H1 (cell line): Measurements from ENCODE around the gene APEX2. TPM values are rescaled to one million over a fixed set of nuclear protein-coding genes. Genes with fewer than 3 reads are reported as not detected.

Experiments used
- CTCF ChIA-PET: fragments of 300-600 bp; sonication (Branson Sonifier 250); formaldehyde crosslinking; loops from one replicate; lab custom pipeline; 2021; ENCODE audit not compliant: partially characterized antibody; lab: Charles Lee
- POLR2A ChIA-PET: fragments of 300-600 bp; sonication (Branson Sonifier 250); formaldehyde crosslinking; loops from one replicate; lab custom pipeline; 2021; ENCODE audit warnings: inconsistent platforms; ENCODE audit not compliant: partially characterized antibody; lab: Charles Lee
- DNase-seq, 2 experiments: peaks; one replicate each; pipeline versions ENCODE4 v3.0.0 to v3.0.0-alpha.2; 2010 to 2022; ENCODE audit warnings: low spot score in 2 of 2, low read depth in 1 of 2, mixed read lengths in 1 of 2
- FAIRE-seq: peaks from 2 replicates; lab custom pipeline; 2011; peaks lifted over from hg19 to GRCh38; lab: Jason Lieb, UNC
- H2AFZ ChIP-seq: 2 replicates; pipeline ENCODE4 v1.8.1; 2012; ENCODE audit warnings: low read length, inconsistent platforms
- H2AK5ac ChIP-seq: 2 replicates; pipeline ENCODE4 v1.6.1; 2013; ENCODE audit warnings: low read depth, low read length
- H2BK120ac ChIP-seq: replicated peaks from 2 replicates; pipeline ENCODE3; 2013; ENCODE audit warnings: low read depth, low read length, inconsistent platforms
- H2BK12ac ChIP-seq: 2 replicates; pipeline ENCODE4 v1.6.1; 2013; ENCODE audit warnings: low read depth, low read length
- H2BK15ac ChIP-seq: 2 replicates; pipeline ENCODE4 v1.6.1; 2013; ENCODE audit warnings: low read length
- H2BK20ac ChIP-seq: 2 replicates; pipeline ENCODE4 v1.6.1; 2013; ENCODE audit warnings: low read length
- H2BK5ac ChIP-seq: 2 replicates; pipeline ENCODE4 v1.6.1; 2013; ENCODE audit warnings: low read depth, low read length
- H3K14ac ChIP-seq: 2 replicates; pipeline ENCODE4 v1.6.1; 2013; ENCODE audit warnings: inconsistent platforms; ENCODE audit not compliant: insufficient read length
- H3K18ac ChIP-seq: 2 replicates; pipeline ENCODE4 v1.6.1; 2013; ENCODE audit warnings: low read length; ENCODE audit errors: extremely low read depth
- H3K23ac ChIP-seq: 2 replicates; pipeline ENCODE4 v1.6.1; 2013; ENCODE audit warnings: inconsistent platforms; ENCODE audit not compliant: insufficient read length
- H3K23me2 ChIP-seq: 2 replicates; pipeline ENCODE4 v1.6.1; 2013; ENCODE audit warnings: low read depth, low read length
- H3K27ac ChIP-seq: 2 replicates; pipeline ENCODE4 v1.6.1; 2011; ENCODE audit warnings: low read depth, low read length, inconsistent platforms
- H3K27me3 ChIP-seq, 4 experiments: replicated peaks in 1 of 4; 1 replicate in 1 of 4; 2 replicates in 3 of 4; pipeline versions ENCODE4 v1.6.1 to v1.8.1; 2011 to 2013; ENCODE audit warnings: low read length in 3 of 4, mild to moderate bottlenecking in 3 of 4, inconsistent platforms in 2 of 4, mixed read lengths in 2 of 4, moderate library complexity in 1 of 4; ENCODE audit not compliant: control insufficient read depth in 3 of 4, insufficient read depth in 3 of 4; ENCODE audit errors: extremely low read depth in 1 of 4
- H3K36me3 ChIP-seq, 4 experiments: 2 replicates each; pipeline versions ENCODE4 v1.6.1 to v1.8.1; 2011 to 2013; ENCODE audit warnings: mild to moderate bottlenecking in 4 of 4, low read length in 3 of 4, moderate library complexity in 2 of 4, control low read depth in 1 of 4, inconsistent platforms in 1 of 4; ENCODE audit not compliant: insufficient read depth in 4 of 4, control insufficient read depth in 2 of 4
- H3K4ac ChIP-seq: replicated peaks from 2 replicates; pipeline ENCODE3; 2013; ENCODE audit warnings: low read length, low read depth, mixed read lengths, inconsistent platforms; ENCODE audit not compliant: insufficient read length
- H3K4me1 ChIP-seq, 4 experiments: replicated peaks in 1 of 4; 1 replicate in 1 of 4; 2 replicates in 3 of 4; pipeline versions ENCODE4 v1.6.1 to v1.8.1; 2011 to 2013; ENCODE audit warnings: low read length in 3 of 4, inconsistent platforms in 2 of 4, mixed read lengths in 1 of 4; ENCODE audit not compliant: insufficient read depth in 4 of 4, control insufficient read depth in 3 of 4
- H3K4me2 ChIP-seq, 2 experiments: 2 replicates each; pipeline versions ENCODE4 v1.6.1 to v1.8.1; 2011 to 2013; ENCODE audit warnings: low read depth in 2 of 2, low read length in 2 of 2, control low read depth in 1 of 2, inconsistent platforms in 1 of 2, mild to moderate bottlenecking in 1 of 2; ENCODE audit not compliant: insufficient read depth in 1 of 2
- H3K4me3 ChIP-seq, 4 experiments: fragments of 200-600, 300-600 bp in 1 of 4; sonication (generic), shearing (Covaris generic), sonication (Bioruptor Twin) in 1 of 4; 2 replicates each; pipeline versions ENCODE4 v1.5.1 to v1.8.1; 2011 to 2016; ENCODE audit warnings: low read length in 4 of 4, low read depth in 3 of 4, control low read depth in 2 of 4, inconsistent platforms in 2 of 4, mild to moderate bottlenecking in 2 of 4, mixed read lengths in 1 of 4, moderate library complexity in 1 of 4; ENCODE audit not compliant: insufficient read depth in 2 of 4; ENCODE audit errors: extremely low read depth in 1 of 4
- H3K56ac ChIP-seq: replicated peaks from 2 replicates; pipeline ENCODE3; 2013; ENCODE audit warnings: low read depth, mild to moderate bottlenecking, mixed read lengths, low read length, inconsistent platforms; ENCODE audit not compliant: insufficient read length
- H3K79me1 ChIP-seq: 2 replicates; pipeline ENCODE4 v1.6.1; 2013; ENCODE audit warnings: low read depth, low read length, control low read depth
- H3K79me2 ChIP-seq, 2 experiments: 2 replicates each; pipeline versions ENCODE4 v1.6.1 to v1.8.1; 2012 to 2013; ENCODE audit warnings: low read length in 2 of 2, mild to moderate bottlenecking in 2 of 2, inconsistent platforms in 1 of 2; ENCODE audit not compliant: insufficient read depth in 2 of 2, control insufficient read depth in 1 of 2
- H3K9ac ChIP-seq, 4 experiments: replicated peaks in 1 of 4; 1 replicate in 1 of 4; 2 replicates in 3 of 4; pipeline versions ENCODE4 v1.6.1 to v1.8.1; 2011 to 2013; ENCODE audit warnings: low read depth in 3 of 4, low read length in 3 of 4, control low read depth in 2 of 4, mild to moderate bottlenecking in 2 of 4, moderate library complexity in 2 of 4, inconsistent platforms in 1 of 4; ENCODE audit errors: extremely low read depth in 1 of 4
- H3K9me3 ChIP-seq, 2 experiments: 2 replicates each; pipeline versions ENCODE4 v1.6.1 to v1.8.1; 2012 to 2013; ENCODE audit warnings: mild to moderate bottlenecking in 2 of 2, moderate library complexity in 2 of 2, control low read depth in 1 of 2, inconsistent platforms in 1 of 2, low read depth in 1 of 2, low read length in 1 of 2, mixed read lengths in 1 of 2; ENCODE audit not compliant: insufficient read depth in 2 of 2
- H4K20me1 ChIP-seq, 2 experiments: replicated peaks in 1 of 2; 2 replicates each; pipeline versions ENCODE3 to v1.8.1; 2011 to 2013; ENCODE audit warnings: inconsistent platforms in 2 of 2, low read length in 2 of 2, mild to moderate bottlenecking in 1 of 2; ENCODE audit not compliant: insufficient read depth in 2 of 2, control insufficient read depth in 1 of 2
- H4K5ac ChIP-seq: 2 replicates; pipeline ENCODE4 v1.6.1; 2013; ENCODE audit warnings: low read length, low read depth, mixed read lengths, inconsistent platforms; ENCODE audit not compliant: insufficient read length
- H4K8ac ChIP-seq: 2 replicates; pipeline ENCODE4 v1.8.0; 2013; ENCODE audit warnings: mild to moderate bottlenecking, moderate library complexity, low read length, inconsistent platforms; ENCODE audit not compliant: insufficient read depth; ENCODE audit errors: extremely low read depth
- H4K91ac ChIP-seq: replicated peaks from 2 replicates; pipeline ENCODE3; 2013; ENCODE audit warnings: low read length, mixed read lengths, inconsistent platforms; ENCODE audit not compliant: insufficient read length
- BRCA1 ChIP-seq: IDR thresholded peaks from 2 replicates; pipeline ENCODE4 v1.6.1; 2012; ENCODE audit warnings: low read depth, low read length, improper control_type of control experiment
- CBX5 ChIP-seq: fragments of 300-800, 300-1000 bp; sonication (generic); IDR thresholded peaks from 2 replicates; pipeline ENCODE4 v1.7.1; 2016; ENCODE audit warnings: antibody characterized with exemption, low read length, low read depth
- CBX8 ChIP-seq: fragments of 300-800, 300-1000 bp; sonication (generic); IDR thresholded peaks from 2 replicates; pipeline ENCODE4 v1.7.1; 2016; ENCODE audit warnings: low read depth, low read length, borderline replicate concordance
- CEBPB ChIP-seq: IDR thresholded peaks from 2 replicates; pipeline ENCODE4 v1.6.1; 2012; ENCODE audit warnings: low read depth, low read length
- EP300 ChIP-seq, 2 experiments: IDR thresholded peaks; 1 replicate in 1 of 2; 2 replicates in 1 of 2; pipeline ENCODE4 v1.6.1; 2011 to 2012; ENCODE audit warnings: low read depth in 2 of 2, low read length in 2 of 2, mild to moderate bottlenecking in 2 of 2, borderline replicate concordance in 1 of 2, inconsistent platforms in 1 of 2, moderate library complexity in 1 of 2
- EZH2 ChIP-seq: fragments of 200-600 bp; sonication (generic); IDR thresholded peaks from 2 replicates; pipeline ENCODE4 v1.7.1; 2012; ENCODE audit warnings: low read depth, mild to moderate bottlenecking, moderate library complexity, low read length, inconsistent platforms; ENCODE audit not compliant: severe bottlenecking
- FOSL1 ChIP-seq: IDR thresholded peaks from 2 replicates; pipeline ENCODE4 v1.6.1; 2011; ENCODE audit warnings: mild to moderate bottlenecking, low read depth, low read length, moderate library complexity; ENCODE audit not compliant: insufficient read depth
- RAD21 ChIP-seq, 2 experiments: IDR thresholded peaks in 1 of 2; conservative IDR thresholded peaks in 1 of 2; 2 replicates each; pipeline ENCODE4 v1.6.1; 2011; ENCODE audit warnings: low read depth in 2 of 2, low read length in 2 of 2, improper control_type of control experiment in 1 of 2, inconsistent platforms in 1 of 2, mild to moderate bottlenecking in 1 of 2, moderate library complexity in 1 of 2
- RXRA ChIP-seq: IDR thresholded peaks from 2 replicates; pipeline ENCODE4 v1.6.1; 2011; ENCODE audit warnings: low read depth, mild to moderate bottlenecking, low read length, moderate library complexity; ENCODE audit not compliant: insufficient read depth
- SIRT6 ChIP-seq: IDR thresholded peaks from one replicate; pipeline ENCODE4 v1.7.1; 2012; ENCODE audit warnings: low read length, inconsistent platforms
- SRF ChIP-seq: IDR thresholded peaks from 2 replicates; pipeline ENCODE4 v1.6.1; 2011; ENCODE audit warnings: mild to moderate bottlenecking, low read depth, low read length, moderate library complexity
- USF2 ChIP-seq: IDR thresholded peaks from 2 replicates; pipeline ENCODE4 v1.6.1; 2011; ENCODE audit warnings: low read length, improper control_type of control experiment
- WGBS, 2 experiments: shearing (Covaris generic) in 1 of 2; methylation state at CpG; one replicate each; pipeline versions ENCODE4 v1.1.6 to v1.1.7; 2013 to 2015; ENCODE audit warnings: low lambda C conversion rate in 2 of 2, mixed read lengths in 2 of 2, inconsistent platforms in 1 of 2, low coverage in 1 of 2, missing lambda C conversion rate in 1 of 2; ENCODE audit not compliant: insufficient replicate concordance in 2 of 2, insufficient coverage in 1 of 2, insufficient read length in 1 of 2; ENCODE audit errors: extremely low coverage in 1 of 2, missing lambda C conversion rate in 1 of 2; 5-methylcytosine and 5-hydroxymethylcytosine counted together
- polyA plus RNA-seq, 7 experiments: library from polyadenylated mRNA; depleted of rRNA in 3 of 7; stranded (reverse) in 5 of 7; unstranded in 2 of 7; fragments of >200 nt in 5 of 7; fragments of 200-250 nt in 2 of 7; gene quantifications; 1 replicate in 5 of 7; 2 replicates in 1 of 7; 4 replicates in 1 of 7; pipeline versions ENCODE4 v1.2.1 to v1.2.3, GENCODE V29; 2011 to 2013; ENCODE audit warnings: missing spikeins in 2 of 7, mixed read lengths in 2 of 7
- total RNA-seq: library from RNA; stranded (reverse); fragmentation: NEBNext Ultra II Directional; extraction: Animal tissue kit (Norgen Biotek cat#: 25700); gene quantifications from 2 replicates; pipeline ENCODE4 v1.2.1, GENCODE V29; 2021

The APEX2 gene
- total and polyA plus RNA-seq, 2 of the 8 experiments (the other 6 are each of a cell fraction or from before 2014, with no cell fraction given) = 18.9 to 36.4 TPM

- ChIA-PET POLR2A (no interaction called here), CTCF (interaction anchor here (1.2 kb wide), 1 partner anchor 9 kb away, joined by 3 read pairs; no protein-coding TSS in a partner anchor)
- H3K18ac ChIP-seq = no peak within 1 kb of the TSS
- H3K79me2 ChIP-seq = no peaks in the 10 kb centered on the region
- H4K8ac ChIP-seq = no peak within 1 kb of the TSS
- H3K9ac ChIP-seq = no peak within 1 kb of the TSS
- H3K9me3 ChIP-seq = no peaks in the 10 kb centered on the region
- H4K5ac ChIP-seq = no peak within 1 kb of the TSS
- no peak for FAIRE-seq
- no peaks in the 10 kb centered on the region for H3K36me3 ChIP-seq
- H3K4me3 ChIP-seq = no peak within 1 kb of the TSS
- H2AFZ ChIP-seq = no peak within 1 kb of the TSS
- H3K4ac ChIP-seq = no peak within 1 kb of the TSS
- no peak within 1 kb of the TSS for H2BK120ac ChIP-seq
- H4K91ac ChIP-seq = no peak within 1 kb of the TSS
- H2AK5ac ChIP-seq = no peak within 1 kb of the TSS
- no peaks in the 10 kb centered on the region for H3K79me1 ChIP-seq
- no peak within 1 kb of the TSS for H2BK5ac ChIP-seq
- H3K4me2 ChIP-seq = no peak within 1 kb of the TSS
- no peak within 1 kb of the TSS for H3K27ac ChIP-seq
- DNase-seq = no peak
- H3K23ac ChIP-seq = no peak within 1 kb of the TSS
- H2BK20ac ChIP-seq = no peak within 1 kb of the TSS
- H3K4me1 ChIP-seq = no peaks in the 10 kb centered on the region
- no peaks in the 10 kb centered on the region for H3K27me3 ChIP-seq
- no peaks in the 10 kb centered on the region for H3K23me2 ChIP-seq
- no peak within 1 kb of the TSS for H2BK15ac ChIP-seq
- no peak for TF ChIP-seq CBX5
- TF ChIP-seq SIRT6 = no peak
- no peak for TF ChIP-seq USF2
- TF ChIP-seq EZH2 = no peak
- TF ChIP-seq RAD21 (IDR thresholded peaks at IDR 0.05 in 1 of 2, conservative IDR thresholded peaks at IDR 0.05 in 1 of 2; ENCODE audit: low read depth in 2 of 2, low read length in 2 of 2) = no peak
- no peak for TF ChIP-seq CEBPB
- TF ChIP-seq FOSL1 = no peak
- TF ChIP-seq EP300 (IDR thresholded peaks at IDR 0.05; ENCODE audit: borderline replicate concordance in 1 of 2, low read depth in 2 of 2, low read length in 2 of 2) = no peak
- TF ChIP-seq CBX8 = no peak
- no peak for TF ChIP-seq RXRA
- no peak for TF ChIP-seq BRCA1
- TF ChIP-seq SRF = no peak
- 80% methylated on average over 1 of the region's 2 CpGs; no CpG with 5 or more reads in 1 of the 2 experiments for WGBS, 2 experiments
- no peak within 1 kb of the TSS for H2BK12ac ChIP-seq
- no peaks in the 10 kb centered on the region for H4K20me1 ChIP-seq
- no peak within 1 kb of the TSS for H3K14ac ChIP-seq
- H3K56ac ChIP-seq = no peak within 1 kb of the TSS
Observed at GRCh38 chrX:54994099-54994498, 6.1 kb upstream of the APEX2 start, which contains the start of gene PFKFB1. Gene PFKFB1 (minus strand): TSS chrX:54994188. CDS start chrX:54994007, 181 bp downstream.
